ENCODE measurements around the gene C18orf54.

DNA sequence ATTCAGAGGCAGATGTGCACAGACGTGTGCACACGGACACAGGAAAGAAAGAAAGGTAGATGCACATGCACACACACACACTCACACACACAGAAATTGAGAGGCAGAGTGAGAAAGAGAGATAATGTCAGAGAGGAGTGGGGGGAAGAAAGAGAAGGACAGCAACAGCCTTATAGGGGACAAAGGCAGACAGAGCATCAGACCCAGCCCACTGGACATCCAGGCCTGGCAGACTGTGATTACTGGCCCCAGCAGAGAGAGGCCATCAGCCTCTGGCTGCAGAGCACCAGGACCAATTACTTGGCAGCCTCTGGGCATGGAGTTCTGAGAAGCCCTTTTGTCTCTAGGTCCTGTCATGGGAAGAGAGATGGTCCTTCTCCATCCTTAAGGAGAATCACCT is 66.1 kb downstream of the C18orf54 start:
- TF ChIP-seq CTCF (tag by site-specific recombination; IDR thresholded peaks at IDR 0.05) (no peak), ZNF600 (tag by site-specific recombination; IDR thresholded peaks at IDR 0.05) (no peak), REST (tag by site-specific recombination; IDR thresholded peaks at IDR 0.05) (no peak), ZNF274 (IDR thresholded peaks at IDR 0.05; ENCODE audit: low read length) (no peak), ZNF274 (tag by site-specific recombination; IDR thresholded peaks at IDR 0.05; ENCODE audit: borderline replicate concordance) (no peak), ZNF211 (tag by site-specific recombination; IDR thresholded peaks at IDR 0.05; ENCODE audit: low read depth) (no peak)
- TF ChIP-seq, protein P1, sequence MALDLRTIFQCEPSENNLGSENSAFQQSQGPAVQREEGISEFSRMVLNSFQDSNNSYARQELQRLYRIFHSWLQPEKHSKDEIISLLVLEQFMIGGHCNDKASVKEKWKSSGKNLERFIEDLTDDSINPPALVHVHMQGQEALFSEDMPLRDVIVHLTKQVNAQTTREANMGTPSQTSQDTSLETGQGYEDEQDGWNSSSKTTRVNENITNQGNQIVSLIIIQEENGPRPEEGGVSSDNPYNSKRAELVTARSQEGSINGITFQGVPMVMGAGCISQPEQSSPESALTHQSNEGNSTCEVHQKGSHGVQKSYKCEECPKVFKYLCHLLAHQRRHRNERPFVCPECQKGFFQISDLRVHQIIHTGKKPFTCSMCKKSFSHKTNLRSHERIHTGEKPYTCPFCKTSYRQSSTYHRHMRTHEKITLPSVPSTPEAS (tag by site-specific recombination; IDR thresholded peaks at IDR 0.05), result no peak

Measured in HEK293 (cell line).